HuH-7.5 (cell line): ENCODE measurements around the gene GNAT2.

Source experiments
- DNase-seq: peaks from one replicate; pipeline ENCODE4 v3.0.0; 2011; ENCODE audit warnings: low spot score

The GNAT2 gene

GRCh38 chr1:109557520-109557919, 61.9 kb downstream of the GNAT2 start:
- DNase-seq = no peak

GRCh38 chr1:109556563-109556962, 62.9 kb downstream of the GNAT2 start:
- no peak for DNase-seq
